Skeletal muscle satellite cell (primary cell): ENCODE measurements around the gene C5orf47.
"Not testable (repeated sequence)": the region's sequence is repeated elsewhere in the genome, so short reads cannot be mapped to it uniquely, and the experiment has no call there.

Experiments used
- H3K27me3 ChIP-seq: 2 replicates; pipeline ENCODE4 v1.7.0; 2013; ENCODE audit warnings: low read length; ENCODE audit not compliant: control insufficient read depth, insufficient read depth
- H3K36me3 ChIP-seq: 2 replicates; pipeline ENCODE4 v1.7.0; 2013; ENCODE audit warnings: mild to moderate bottlenecking, control low read depth, low read length; ENCODE audit not compliant: insufficient read depth
- H3K4me1 ChIP-seq: 2 replicates; pipeline ENCODE4 v1.7.0; 2013; ENCODE audit warnings: low read length; ENCODE audit not compliant: control insufficient read depth, insufficient read depth
- H3K4me2 ChIP-seq: 2 replicates; pipeline ENCODE4 v1.7.0; 2013; ENCODE audit warnings: mild to moderate bottlenecking, low read length
- H3K4me3 ChIP-seq: 2 replicates; pipeline ENCODE4 v1.7.0; 2013; ENCODE audit warnings: low read length
- H3K9ac ChIP-seq: 2 replicates; pipeline ENCODE4 v1.7.0; 2013; ENCODE audit warnings: mild to moderate bottlenecking, low read depth, low read length, moderate library complexity
- H3K9me3 ChIP-seq: replicated peaks from 2 replicates; pipeline ENCODE4 v1.7.0; 2013; ENCODE audit warnings: mild to moderate bottlenecking, control low read depth, low read length

The C5orf47 gene

GRCh38 chr5:174008922-174009321, 20.0 kb downstream of the C5orf47 start:
- Histone ChIP-seq H3K4me3 (no peak overlapping the region), H3K9ac (no peak overlapping the region), H3K4me1 (no peaks in the 10 kb centered on the region), H3K4me2 (no peak overlapping the region), H3K36me3 (no peaks in the 10 kb centered on the region), H3K27me3 (peaks cover 3% of the 10 kb centered on the region), H3K9me3 (no peaks in the 10 kb centered on the region)

- no peak overlapping the region for H3K4me3 ChIP-seq
- H3K9me3 ChIP-seq, result no peaks in the 10 kb centered on the region
- H3K9ac ChIP-seq, result no peak overlapping the region
- H3K27me3 ChIP-seq, result peaks cover 3% of the 10 kb centered on the region
- no peaks in the 10 kb centered on the region for H3K36me3 ChIP-seq
- H3K4me1 ChIP-seq, result no peaks in the 10 kb centered on the region
- no peak overlapping the region for H3K4me2 ChIP-seq
These were observed 21.4 kb downstream of the C5orf47 start for GRCh38 chr5:174010365-174010764.

GRCh38 chr5:174011441-174011840, 22.5 kb downstream of the C5orf47 start:
- Histone ChIP-seq H3K4me3 (no peak overlapping the region), H3K4me1 (no peaks in the 10 kb centered on the region)

GRCh38 chr5:174020069-174020927, 31.3 kb downstream of the C5orf47 start:
- not testable (repeated sequence) for H3K36me3 ChIP-seq, H3K4me2 ChIP-seq, H3K4me3 ChIP-seq, H3K9ac ChIP-seq, H3K4me1 ChIP-seq, H3K9me3 ChIP-seq, H3K27me3 ChIP-seq

More at GRCh38 chr5:174011441-174011840, 22.5 kb downstream of the C5orf47 start:
- no peak overlapping the region for H3K4me2 ChIP-seq
- no peak overlapping the region for H3K9ac ChIP-seq
- H3K36me3 ChIP-seq, result no peaks in the 10 kb centered on the region
- H3K9me3 ChIP-seq, result no peaks in the 10 kb centered on the region
- no peaks in the 10 kb centered on the region for H3K27me3 ChIP-seq

GRCh38 chr5:174020928-174021304, 31.9 kb downstream of the C5orf47 start:
- H3K4me3 ChIP-seq, result no peak overlapping the region
- H3K4me2 ChIP-seq, result no peak overlapping the region
- H3K27me3 ChIP-seq, result no peaks in the 10 kb centered on the region
- no peak overlapping the region for H3K9ac ChIP-seq
- no peaks in the 10 kb centered on the region for H3K9me3 ChIP-seq
- no peaks in the 10 kb centered on the region for H3K36me3 ChIP-seq
- H3K4me1 ChIP-seq, result no peaks in the 10 kb centered on the region

GRCh38 chr5:174022384-174023095, 33.6 kb downstream of the C5orf47 start:
- no peak overlapping the region for H3K4me2 ChIP-seq
- H3K4me1 ChIP-seq, result no peaks in the 10 kb centered on the region
- no peak overlapping the region for H3K9ac ChIP-seq
- H3K9me3 ChIP-seq, result no peaks in the 10 kb centered on the region
- H3K36me3 ChIP-seq, result no peaks in the 10 kb centered on the region
- no peaks in the 10 kb centered on the region for H3K27me3 ChIP-seq
- H3K4me3 ChIP-seq, result no peak overlapping the region

- Histone ChIP-seq H3K4me1 (no peaks in the 10 kb centered on the region), H3K4me2 (no peak overlapping the region), H3K4me3 (no peak overlapping the region), H3K9ac (no peak overlapping the region), H3K9me3 (no peaks in the 10 kb centered on the region), H3K27me3 (no peaks in the 10 kb centered on the region), H3K36me3 (no peaks in the 10 kb centered on the region)
These were observed 41.3 kb downstream of the C5orf47 start for GRCh38 chr5:174030286-174030685.

GRCh38 chr5:174044466-174045254, 55.7 kb downstream of the C5orf47 start:
- Histone ChIP-seq H3K9ac (no peak overlapping the region), H3K9me3 (no peaks in the 10 kb centered on the region), H3K4me3 (no peak overlapping the region), H3K4me2 (no peak overlapping the region), H3K27me3 (no peaks in the 10 kb centered on the region), H3K36me3 (no peaks in the 10 kb centered on the region), H3K4me1 (no peaks in the 10 kb centered on the region)

- H3K36me3 ChIP-seq, result no peaks in the 10 kb centered on the region
- no peaks in the 10 kb centered on the region for H3K4me1 ChIP-seq
- no peaks in the 10 kb centered on the region for H3K27me3 ChIP-seq
- no peak within 1 kb of the TSS for H3K4me3 ChIP-seq
- no peak within 1 kb of the TSS for H3K9ac ChIP-seq
- H3K9me3 ChIP-seq, result no peaks in the 10 kb centered on the region
- no peak within 1 kb of the TSS for H3K4me2 ChIP-seq
These were observed 56.6 kb downstream of the C5orf47 start, which contains the start of gene NSG2 for GRCh38 chr5:174045470-174046025. Gene NSG2 (plus strand): TSS chr5:174045706. CDS start chr5:174046756, 1,050 bp downstream.

GRCh38 chr5:174046558-174046957, 57.6 kb downstream of the C5orf47 start:
- Histone ChIP-seq H3K27me3 (no peaks in the 10 kb centered on the region), H3K36me3 (no peaks in the 10 kb centered on the region), H3K9ac (no peak overlapping the region), H3K9me3 (no peaks in the 10 kb centered on the region), H3K4me3 (no peak overlapping the region), H3K4me2 (no peak overlapping the region), H3K4me1 (no peaks in the 10 kb centered on the region)

GRCh38 chr5:174047472-174048099, 58.6 kb downstream of the C5orf47 start:
- no peak overlapping the region for H3K9ac ChIP-seq
- no peaks in the 10 kb centered on the region for H3K36me3 ChIP-seq
- no peak overlapping the region for H3K4me2 ChIP-seq
- no peaks in the 10 kb centered on the region for H3K9me3 ChIP-seq
- no peaks in the 10 kb centered on the region for H3K27me3 ChIP-seq
- H3K4me1 ChIP-seq, result no peaks in the 10 kb centered on the region
- H3K4me3 ChIP-seq, result no peak overlapping the region
